ENCODE results near the gene CCSER1.

The CCSER1 gene

GRCh38 chr4:90570615-90571014 is 443.4 kb downstream of the CCSER1 start:
- no peak for DNase-seq (ENCODE audit: low read depth in 2 of 2)

GRCh38 chr4:90572996-90573395 is 445.8 kb downstream of the CCSER1 start:
- DNase-seq (ENCODE audit: low read depth in 2 of 2) = no peak

GRCh38 chr4:90575371-90575770 is 448.2 kb downstream of the CCSER1 start:
- DNase-seq (ENCODE audit: low read depth in 2 of 2) = no peak

- no peak for DNase-seq (ENCODE audit: low read depth in 2 of 2)
These were observed 453.1 kb downstream of the CCSER1 start for GRCh38 chr4:90580326-90580725.

- DNase-seq (ENCODE audit: low read depth in 2 of 2) = no peak
These were observed 454.9 kb downstream of the CCSER1 start for GRCh38 chr4:90582087-90582486.

- DNase-seq (ENCODE audit: low read depth in 2 of 2) = no peak
These were observed 456.9 kb downstream of the CCSER1 start for GRCh38 chr4:90584051-90584450.

- no peak for DNase-seq (ENCODE audit: low read depth in 2 of 2)
These were observed 458.8 kb downstream of the CCSER1 start for GRCh38 chr4:90585961-90586360.

GRCh38 chr4:90586799-90587198 is 459.6 kb downstream of the CCSER1 start:
- DNase-seq (ENCODE audit: low read depth in 2 of 2) = no peak

GRCh38 chr4:90597927-90598326 is 470.7 kb downstream of the CCSER1 start:
- DNase-seq (ENCODE audit: low read depth in 2 of 2) = no peak

- DNase-seq (ENCODE audit: low read depth in 2 of 2) = no peak
These were observed 471.5 kb downstream of the CCSER1 start for GRCh38 chr4:90598741-90599140.

GRCh38 chr4:90602726-90603125 is 475.5 kb downstream of the CCSER1 start:
- DNase-seq (ENCODE audit: low read depth in 2 of 2) = no peak

- DNase-seq (ENCODE audit: low read depth in 2 of 2) = no peak
These were observed 476.3 kb downstream of the CCSER1 start for GRCh38 chr4:90603540-90603939.

- no peak for DNase-seq (ENCODE audit: low read depth in 2 of 2)
These were observed 479.6 kb downstream of the CCSER1 start for GRCh38 chr4:90606781-90607180.

GRCh38 chr4:90614371-90614770 is 487.2 kb downstream of the CCSER1 start:
- DNase-seq (ENCODE audit: low read depth in 2 of 2) = no peak

GRCh38 chr4:90621080-90621479 is 493.9 kb downstream of the CCSER1 start:
- no peak for DNase-seq (ENCODE audit: low read depth in 2 of 2)

GRCh38 chr4:90624781-90625180 is 497.6 kb downstream of the CCSER1 start:
- no peak for DNase-seq (ENCODE audit: low read depth in 2 of 2)

GRCh38 chr4:90641861-90642599 is 514.8 kb downstream of the CCSER1 start:
- DNase-seq (ENCODE audit: low read depth in 2 of 2) = no peak

- no peak for DNase-seq (ENCODE audit: low read depth in 2 of 2)
These were observed 516.0 kb downstream of the CCSER1 start for GRCh38 chr4:90643156-90643555.

GRCh38 chr4:90648311-90648710 is 521.1 kb downstream of the CCSER1 start:
- no peak for DNase-seq (ENCODE audit: low read depth in 2 of 2)

- no peak for DNase-seq (ENCODE audit: low read depth in 2 of 2)
These were observed 521.6 kb downstream of the CCSER1 start for GRCh38 chr4:90648791-90649190.

GRCh38 chr4:90660672-90661071 is 533.5 kb downstream of the CCSER1 start:
- DNase-seq (ENCODE audit: low read depth in 2 of 2) = no peak

GRCh38 chr4:90670183-90670582 is 543.0 kb downstream of the CCSER1 start:
- no peak for DNase-seq (ENCODE audit: low read depth in 2 of 2)

- no peak for DNase-seq (ENCODE audit: low read depth in 2 of 2)
These were observed 562.5 kb downstream of the CCSER1 start for GRCh38 chr4:90689739-90690138.

- no peak for DNase-seq (ENCODE audit: low read depth in 2 of 2)
These were observed 568.2 kb downstream of the CCSER1 start for GRCh38 chr4:90695411-90695810.
